ENCODE results near the gene CEP192. TPM values are rescaled to one million over a fixed set of nuclear protein-coding genes. Genes with fewer than 3 reads are reported as not detected.
A peak's percentile ranks its signal among the peaks of the same experiment; 100 is the strongest.

CEP192 gene
- total and polyA plus RNA-seq, 2 of the 13 experiments (the other 11 are each of a cell fraction or from before 2014, with no cell fraction given) = 15.3 to 24.7 TPM

DNA sequence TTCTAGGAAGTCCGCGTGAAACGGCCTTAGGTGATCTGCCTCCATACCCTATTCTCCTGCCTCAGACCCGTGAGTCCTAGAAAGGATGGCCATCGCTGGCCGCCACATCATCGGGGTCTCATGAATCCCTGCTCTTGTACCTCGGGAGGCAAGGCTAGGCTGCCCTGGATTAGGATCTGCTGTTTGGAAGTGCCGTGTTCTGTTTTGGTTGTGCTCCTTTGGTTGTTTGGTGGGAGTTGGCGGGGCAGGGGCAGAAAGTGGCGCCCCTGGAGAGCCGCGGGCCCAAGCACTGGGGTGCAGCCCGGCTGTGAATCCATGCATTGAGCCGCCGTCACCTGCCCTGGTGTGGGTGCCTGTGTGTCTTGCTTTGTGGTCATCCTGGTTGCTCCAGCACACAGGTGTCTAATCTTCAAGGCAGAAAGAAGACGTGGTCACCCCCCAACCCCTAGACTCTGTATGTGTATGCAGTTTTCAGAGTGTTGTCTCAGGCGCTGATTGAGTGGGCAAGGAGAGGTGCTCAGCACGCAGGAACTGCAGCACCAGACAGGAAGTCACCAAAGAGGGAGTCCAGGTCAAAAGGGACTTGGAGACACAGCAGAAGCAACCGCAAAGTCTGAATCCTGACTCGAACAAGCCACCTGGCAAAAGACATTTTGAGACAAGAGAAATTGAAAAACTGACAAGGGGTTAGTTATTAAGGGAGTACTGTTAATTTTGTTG is 147.4 kb downstream of the CEP192 start (continued):
- TF ChIP-seq, protein P1, sequence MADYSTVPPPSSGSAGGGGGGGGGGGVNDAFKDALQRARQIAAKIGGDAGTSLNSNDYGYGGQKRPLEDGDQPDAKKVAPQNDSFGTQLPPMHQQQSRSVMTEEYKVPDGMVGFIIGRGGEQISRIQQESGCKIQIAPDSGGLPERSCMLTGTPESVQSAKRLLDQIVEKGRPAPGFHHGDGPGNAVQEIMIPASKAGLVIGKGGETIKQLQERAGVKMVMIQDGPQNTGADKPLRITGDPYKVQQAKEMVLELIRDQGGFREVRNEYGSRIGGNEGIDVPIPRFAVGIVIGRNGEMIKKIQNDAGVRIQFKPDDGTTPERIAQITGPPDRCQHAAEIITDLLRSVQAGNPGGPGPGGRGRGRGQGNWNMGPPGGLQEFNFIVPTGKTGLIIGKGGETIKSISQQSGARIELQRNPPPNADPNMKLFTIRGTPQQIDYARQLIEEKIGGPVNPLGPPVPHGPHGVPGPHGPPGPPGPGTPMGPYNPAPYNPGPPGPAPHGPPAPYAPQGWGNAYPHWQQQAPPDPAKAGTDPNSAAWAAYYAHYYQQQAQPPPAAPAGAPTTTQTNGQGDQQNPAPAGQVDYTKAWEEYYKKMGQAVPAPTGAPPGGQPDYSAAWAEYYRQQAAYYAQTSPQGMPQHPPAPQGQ (CRISPR knock-in tag; IDR thresholded peaks at IDR 0.05; ENCODE audit: borderline replicate concordance) = 0 out of 2 replicates have a peak, but pooled peaks have one; percentile 36
- peak; percentile 8 for TF ChIP-seq MED8 (CRISPR knock-in tag; IDR thresholded peaks at IDR 0.05; ENCODE audit: insufficient replicate concordance)
- TF ChIP-seq, protein P2, sequence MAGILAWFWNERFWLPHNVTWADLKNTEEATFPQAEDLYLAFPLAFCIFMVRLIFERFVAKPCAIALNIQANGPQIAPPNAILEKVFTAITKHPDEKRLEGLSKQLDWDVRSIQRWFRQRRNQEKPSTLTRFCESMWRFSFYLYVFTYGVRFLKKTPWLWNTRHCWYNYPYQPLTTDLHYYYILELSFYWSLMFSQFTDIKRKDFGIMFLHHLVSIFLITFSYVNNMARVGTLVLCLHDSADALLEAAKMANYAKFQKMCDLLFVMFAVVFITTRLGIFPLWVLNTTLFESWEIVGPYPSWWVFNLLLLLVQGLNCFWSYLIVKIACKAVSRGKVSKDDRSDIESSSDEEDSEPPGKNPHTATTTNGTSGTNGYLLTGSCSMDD (CRISPR knock-in tag; IDR thresholded peaks at IDR 0.05) = no peak
- TF ChIP-seq ZNF567 (CRISPR knock-in tag; IDR thresholded peaks at IDR 0.05; ENCODE audit: borderline replicate concordance) = 0 out of 2 replicates have a peak, but pooled peaks have one; percentile 53
- TF ChIP-seq ZNF605 (CRISPR knock-in tag; IDR thresholded peaks at IDR 0.05) = peak; percentile 35; the same call in 1 of the 2 replicates
- TF ChIP-seq ZNF747 (CRISPR knock-in tag; IDR thresholded peaks at IDR 0.05; ENCODE audit: borderline replicate concordance) = peak; percentile 61; the same call in 1 of the 2 replicates
- TF ChIP-seq, protein P3, sequence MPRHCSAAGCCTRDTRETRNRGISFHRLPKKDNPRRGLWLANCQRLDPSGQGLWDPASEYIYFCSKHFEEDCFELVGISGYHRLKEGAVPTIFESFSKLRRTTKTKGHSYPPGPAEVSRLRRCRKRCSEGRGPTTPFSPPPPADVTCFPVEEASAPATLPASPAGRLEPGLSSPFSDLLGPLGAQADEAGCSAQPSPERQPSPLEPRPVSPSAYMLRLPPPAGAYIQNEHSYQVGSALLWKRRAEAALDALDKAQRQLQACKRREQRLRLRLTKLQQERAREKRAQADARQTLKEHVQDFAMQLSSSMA (CRISPR knock-in tag; IDR thresholded peaks at IDR 0.05) = 0 out of 2 replicates have a peak, but pooled peaks have one; percentile 42
- peak; percentile 82; the same call in 1 of the 2 replicates for TF ChIP-seq ZFP82 (CRISPR knock-in tag; IDR thresholded peaks at IDR 0.05; ENCODE audit: borderline replicate concordance)
- peak; percentile 54 for TF ChIP-seq GZF1 (CRISPR knock-in tag; IDR thresholded peaks at IDR 0.05)
- TF ChIP-seq, protein P4, sequence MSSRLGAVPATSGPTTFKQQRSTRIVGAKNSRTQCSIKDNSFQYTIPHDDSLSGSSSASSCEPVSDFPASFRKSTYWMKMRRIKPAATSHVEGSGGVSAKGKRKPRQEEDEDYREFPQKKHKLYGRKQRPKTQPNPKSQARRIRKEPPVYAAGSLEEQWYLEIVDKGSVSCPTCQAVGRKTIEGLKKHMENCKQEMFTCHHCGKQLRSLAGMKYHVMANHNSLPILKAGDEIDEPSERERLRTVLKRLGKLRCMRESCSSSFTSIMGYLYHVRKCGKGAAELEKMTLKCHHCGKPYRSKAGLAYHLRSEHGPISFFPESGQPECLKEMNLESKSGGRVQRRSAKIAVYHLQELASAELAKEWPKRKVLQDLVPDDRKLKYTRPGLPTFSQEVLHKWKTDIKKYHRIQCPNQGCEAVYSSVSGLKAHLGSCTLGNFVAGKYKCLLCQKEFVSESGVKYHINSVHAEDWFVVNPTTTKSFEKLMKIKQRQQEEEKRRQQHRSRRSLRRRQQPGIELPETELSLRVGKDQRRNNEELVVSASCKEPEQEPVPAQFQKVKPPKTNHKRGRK (CRISPR knock-in tag; IDR thresholded peaks at IDR 0.05) = no peak
- TF ChIP-seq ZNF121 (CRISPR knock-in tag; IDR thresholded peaks at IDR 0.05) = no peak
- TF ChIP-seq SAP130 (CRISPR knock-in tag; IDR thresholded peaks at IDR 0.05; ENCODE audit: low read depth) = peak; percentile 67; the same call in 1 of the 2 replicates
- TF ChIP-seq SSRP1 (CRISPR knock-in tag; IDR thresholded peaks at IDR 0.05) = peak; percentile 45; the same call in 1 of the 2 replicates
- peak; percentile 19; the same call in 1 of the 2 replicates for TF ChIP-seq ZNF274 (CRISPR knock-in tag; IDR thresholded peaks at IDR 0.05)
- 0 out of 2 replicates have a peak, but pooled peaks have one; percentile 34 for TF ChIP-seq PAF1 (CRISPR knock-in tag; IDR thresholded peaks at IDR 0.05)
- TF ChIP-seq ZNF33A (CRISPR knock-in tag; IDR thresholded peaks at IDR 0.05; ENCODE audit: borderline replicate concordance) = no peak
- TF ChIP-seq GABPA (IDR thresholded peaks at IDR 0.05; ENCODE audit: low read depth, low read length) = no peak
- TF ChIP-seq GABPA (CRISPR knock-in tag; IDR thresholded peaks at IDR 0.05; ENCODE audit: low read depth) = peak; percentile 72
- TF ChIP-seq ZNF484 (CRISPR knock-in tag; IDR thresholded peaks at IDR 0.05; ENCODE audit: borderline replicate concordance, low read depth) = no peak
- peak; percentile 29; the same call in 1 of the 2 replicates for TF ChIP-seq POLR2G (IDR thresholded peaks at IDR 0.05; ENCODE audit: low read depth, low read length)
- 0 out of 2 replicates have a peak, but pooled peaks have one; percentile 30 for TF ChIP-seq ZNF563 (CRISPR knock-in tag; IDR thresholded peaks at IDR 0.05)
- TF ChIP-seq ELF4 (CRISPR knock-in tag; IDR thresholded peaks at IDR 0.05; ENCODE audit: borderline replicate concordance) = peak; percentile 57; the same call in 1 of the 2 replicates
- no peak for TF ChIP-seq ZNF224 (CRISPR knock-in tag; IDR thresholded peaks at IDR 0.05)
- 0 out of 2 replicates have a peak, but pooled peaks have one; percentile 17 for TF ChIP-seq SIN3A (IDR thresholded peaks at IDR 0.05; ENCODE audit: borderline replicate concordance, low read depth, low read length)
- peak; percentile 38; the same call in 1 of the 2 replicates for TF ChIP-seq SRY (CRISPR knock-in tag; IDR thresholded peaks at IDR 0.05)

Measured in HepG2 (cell line).